ENCODE results near the gene EHMT2.
"Not testable (repeated sequence)": the region's sequence is repeated elsewhere in the genome, so short reads cannot be mapped to it uniquely, and the experiment has no call there.

The EHMT2 gene

DNA sequence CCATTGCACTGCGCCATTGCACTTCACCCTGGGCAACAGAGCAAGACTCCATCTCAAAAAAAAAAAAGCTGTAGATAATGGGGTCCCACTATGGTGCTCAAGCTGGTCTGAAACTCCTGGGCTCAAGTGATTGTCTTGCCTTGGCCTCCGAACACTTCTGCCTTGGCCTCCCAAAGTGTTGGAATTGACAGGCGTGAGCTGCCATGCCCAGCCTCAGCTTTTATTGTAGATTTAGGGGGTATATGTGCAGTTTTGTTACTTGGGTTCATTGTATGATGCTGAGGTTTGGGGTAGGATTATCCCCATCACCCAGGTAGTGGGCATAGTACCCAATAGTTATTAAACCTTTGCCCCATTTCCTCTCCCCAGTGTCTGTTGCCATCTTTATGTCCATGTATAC, 58.5 kb downstream of the EHMT2 start:
- H3K27ac Mint-ChIP-seq, result peak overlapping the region in 2 of 3 experiments; percentile 14 to 37
- peaks cover 38% of the 10 kb centered on the region for H3K4me1 Mint-ChIP-seq
- no peaks in the 10 kb centered on the region for H3K27me3 Mint-ChIP-seq (ENCODE audit: low read depth)
- no peaks in the 10 kb centered on the region for H3K9me3 Mint-ChIP-seq
- H3K4me3 Mint-ChIP-seq, result peak overlapping the region; percentile 16 to 72 (median 71)
- no peak for TF ChIP-seq CTCF (IDR thresholded peaks at IDR 0.05; ENCODE audit: unreplicated experiment in 3 of 3)
- H3K36me3 Mint-ChIP-seq (ENCODE audit: low read depth), result peaks cover 62% of the 10 kb centered on the region

GRCh38 chr6:31838114-31838553, 59.4 kb downstream of the EHMT2 start:
- not testable (repeated sequence) for H3K9me3 Mint-ChIP-seq; H3K27me3 Mint-ChIP-seq (ENCODE audit: low read depth)
- peaks cover 38% of the 10 kb centered on the region for H3K4me1 Mint-ChIP-seq
- peak overlapping the region in 1 of 3 experiments; percentile 99 for H3K27ac Mint-ChIP-seq
- H3K4me3 Mint-ChIP-seq, result peak overlapping the region; percentile 96 to 98 (median 97)
- H3K36me3 Mint-ChIP-seq (ENCODE audit: low read depth), result peaks cover 62% of the 10 kb centered on the region

- TF ChIP-seq CTCF (IDR thresholded peaks at IDR 0.05; ENCODE audit: unreplicated experiment in 3 of 3), result no peak
- peaks cover 62% of the 10 kb centered on the region for H3K36me3 Mint-ChIP-seq (ENCODE audit: low read depth)
- H3K4me1 Mint-ChIP-seq, result peaks cover 38% of the 10 kb centered on the region
- peak overlapping the region; percentile 99 to 100 (median 100) for H3K27ac Mint-ChIP-seq
- no peaks in the 10 kb centered on the region for H3K27me3 Mint-ChIP-seq (ENCODE audit: low read depth)
- H3K9me3 Mint-ChIP-seq, result no peaks in the 10 kb centered on the region
- H3K4me3 Mint-ChIP-seq, result peak overlapping the region; percentile 96 to 98 (median 97)
Observed at GRCh38 chr6:31837369-31838113, 60.0 kb downstream of the EHMT2 start.

- Mint-ChIP-seq H3K9me3 (no peaks in the 10 kb centered on the region), H3K4me3 (peak overlapping the region; percentile 96 to 98 (median 97)), H3K36me3 (ENCODE audit: low read depth) (peaks cover 62% of the 10 kb centered on the region), H3K4me1 (peaks cover 38% of the 10 kb centered on the region), H3K27ac (peak overlapping the region; percentile 99 to 100 (median 100)), H3K27me3 (ENCODE audit: low read depth) (no peaks in the 10 kb centered on the region)
- TF ChIP-seq CTCF (IDR thresholded peaks at IDR 0.05; ENCODE audit: unreplicated experiment in 3 of 3), result peak in 1 of 3 experiments; percentile 6
Observed at GRCh38 chr6:31836474-31837368, 60.8 kb downstream of the EHMT2 start.

- Mint-ChIP-seq H3K4me3 (peak overlapping the region; percentile 96 to 98 (median 97)), H3K4me1 (peaks cover 38% of the 10 kb centered on the region), H3K27ac (peak overlapping the region; percentile 99 to 100 (median 100)), H3K9me3 (no peaks in the 10 kb centered on the region), H3K36me3 (ENCODE audit: low read depth) (peaks cover 57% of the 10 kb centered on the region), H3K27me3 (ENCODE audit: low read depth) (no peaks in the 10 kb centered on the region)
- no peak for TF ChIP-seq CTCF (IDR thresholded peaks at IDR 0.05; ENCODE audit: unreplicated experiment in 3 of 3)
Observed at GRCh38 chr6:31836047-31836473, 61.4 kb downstream of the EHMT2 start.
